Urothelium cell line (cell line): ENCODE results near the gene XYLB.
"Not testable (repeated sequence)": the region's sequence is repeated elsewhere in the genome, so short reads cannot be mapped to it uniquely, and the experiment has no call there.

ENCODE experiments used
- DNase-seq: peaks from one replicate; pipeline ENCODE4 v3.0.0; 2011; ENCODE audit warnings: low spot score, mixed read lengths
- FAIRE-seq: peaks from 2 replicates; lab custom pipeline; 2011; peaks lifted over from hg19 to GRCh38; lab: Jason Lieb, UNC

Gene XYLB

GRCh38 chr3:38346587-38347410 is at the start of gene XYLB:
TSS of gene XYLB (plus strand) at chr3:38346785. CDS start at chr3:38346869, 84 bp downstream.
- FAIRE-seq (peak; percentile 97), DNase-seq (peak; percentile 94)

GRCh38 chr3:38297053-38297452 is 49.5 kb upstream of the XYLB start:
- DNase-seq, FAIRE-seq: not testable (repeated sequence)

- DNase-seq: no peak
- FAIRE-seq: no peak
Measured at GRCh38 chr3:38297537-38297936, 49.0 kb upstream of the XYLB start.

- DNase-seq: no peak
- no peak for FAIRE-seq
Measured at GRCh38 chr3:38297947-38298711, 48.5 kb upstream of the XYLB start.

- DNase-seq (no peak), FAIRE-seq (no peak)
Measured at GRCh38 chr3:38306941-38307340, 39.6 kb upstream of the XYLB start.

GRCh38 chr3:38307599-38307998 is 39.0 kb upstream of the XYLB start:
- no peak for DNase-seq
- peak; percentile 9 for FAIRE-seq

GRCh38 chr3:38308456-38308855 is 38.1 kb upstream of the XYLB start:
- FAIRE-seq (no peak), DNase-seq (no peak)

- no peak for DNase-seq
- FAIRE-seq: no peak
Measured at GRCh38 chr3:38311476-38311875, 35.1 kb upstream of the XYLB start.

- FAIRE-seq (no peak), DNase-seq (no peak)
Measured at GRCh38 chr3:38311941-38312340, 34.6 kb upstream of the XYLB start.

- no peak for DNase-seq
- FAIRE-seq: no peak
Measured at GRCh38 chr3:38312356-38312755, 34.2 kb upstream of the XYLB start.

- no peak for FAIRE-seq
- no peak for DNase-seq
Measured at GRCh38 chr3:38313263-38313662, 33.3 kb upstream of the XYLB start.

GRCh38 chr3:38313695-38314094 is 32.9 kb upstream of the XYLB start:
- FAIRE-seq: no peak
- DNase-seq: no peak

- FAIRE-seq (no peak), DNase-seq (no peak)
Measured at GRCh38 chr3:38314112-38314763, 32.3 kb upstream of the XYLB start.

GRCh38 chr3:38314764-38315487 is 31.7 kb upstream of the XYLB start:
- DNase-seq: no peak
- no peak for FAIRE-seq

GRCh38 chr3:38315488-38316230 is 30.9 kb upstream of the XYLB start:
- peak; percentile 20 for FAIRE-seq
- no peak for DNase-seq

- DNase-seq (no peak), FAIRE-seq (no peak)
Measured at GRCh38 chr3:38316356-38317191, 30.0 kb upstream of the XYLB start.

GRCh38 chr3:38317192-38317759 is 29.3 kb upstream of the XYLB start:
- FAIRE-seq (no peak), DNase-seq (peak; percentile 27)

GRCh38 chr3:38318766-38319671 is 27.6 kb upstream of the XYLB start:
- DNase-seq (no peak), FAIRE-seq (no peak)
